GM13977 (cell line): ENCODE data around the gene TRIO.

Source experiments
- DNase-seq: peaks from one replicate; pipeline ENCODE4 v3.0.0; 2012; ENCODE audit warnings: low spot score
- in situ Hi-C: fragments of 300-500 bp; cut with MboI; formaldehyde crosslinking; loops from one replicate; pipeline ENCODE4 v1.12.0; 2022; ENCODE audit warnings: low sequenced_read_pairs, low pct_unique_long_range_greater_than_20kb, mixed read lengths, inconsistent platforms; ENCODE audit not compliant: unreplicated experiment
- TF ChIP-seq, protein P1 (sequence below): IDR thresholded peaks from 2 replicates; pipeline ENCODE4 v1.5.1; 2012; ENCODE audit warnings: mild to moderate bottlenecking, control low read depth; ENCODE audit not compliant: insufficient read depth; ENCODE audit errors: extremely low read depth, missing control alignments

Gene TRIO

DNA sequence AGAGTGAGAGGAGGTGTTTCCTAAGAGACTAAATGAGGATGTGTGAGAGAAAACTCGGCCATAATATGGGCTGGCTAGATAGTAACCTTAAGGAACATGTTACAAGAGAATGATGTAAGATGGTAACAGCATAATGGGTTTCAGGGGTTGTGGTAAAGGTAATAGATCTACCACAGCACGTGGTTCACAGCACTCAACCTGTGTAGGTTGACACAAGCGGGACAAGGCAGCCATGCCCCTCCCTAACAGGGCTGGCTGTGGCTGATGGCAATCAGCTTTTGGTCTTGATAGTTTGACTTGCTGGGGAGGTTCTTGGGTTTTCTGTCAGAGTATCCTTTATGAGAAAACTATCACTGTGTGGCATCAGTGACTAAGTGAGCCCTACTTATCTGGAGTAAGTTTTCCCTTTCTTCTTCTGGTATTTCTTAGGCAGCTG is 138.6 kb downstream of the TRIO start:
- TF ChIP-seq, protein P1, sequence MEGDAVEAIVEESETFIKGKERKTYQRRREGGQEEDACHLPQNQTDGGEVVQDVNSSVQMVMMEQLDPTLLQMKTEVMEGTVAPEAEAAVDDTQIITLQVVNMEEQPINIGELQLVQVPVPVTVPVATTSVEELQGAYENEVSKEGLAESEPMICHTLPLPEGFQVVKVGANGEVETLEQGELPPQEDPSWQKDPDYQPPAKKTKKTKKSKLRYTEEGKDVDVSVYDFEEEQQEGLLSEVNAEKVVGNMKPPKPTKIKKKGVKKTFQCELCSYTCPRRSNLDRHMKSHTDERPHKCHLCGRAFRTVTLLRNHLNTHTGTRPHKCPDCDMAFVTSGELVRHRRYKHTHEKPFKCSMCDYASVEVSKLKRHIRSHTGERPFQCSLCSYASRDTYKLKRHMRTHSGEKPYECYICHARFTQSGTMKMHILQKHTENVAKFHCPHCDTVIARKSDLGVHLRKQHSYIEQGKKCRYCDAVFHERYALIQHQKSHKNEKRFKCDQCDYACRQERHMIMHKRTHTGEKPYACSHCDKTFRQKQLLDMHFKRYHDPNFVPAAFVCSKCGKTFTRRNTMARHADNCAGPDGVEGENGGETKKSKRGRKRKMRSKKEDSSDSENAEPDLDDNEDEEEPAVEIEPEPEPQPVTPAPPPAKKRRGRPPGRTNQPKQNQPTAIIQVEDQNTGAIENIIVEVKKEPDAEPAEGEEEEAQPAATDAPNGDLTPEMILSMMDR = no peak
- in situ Hi-C loops = no loop called here
- DNase-seq = peak; percentile 45

DNA sequence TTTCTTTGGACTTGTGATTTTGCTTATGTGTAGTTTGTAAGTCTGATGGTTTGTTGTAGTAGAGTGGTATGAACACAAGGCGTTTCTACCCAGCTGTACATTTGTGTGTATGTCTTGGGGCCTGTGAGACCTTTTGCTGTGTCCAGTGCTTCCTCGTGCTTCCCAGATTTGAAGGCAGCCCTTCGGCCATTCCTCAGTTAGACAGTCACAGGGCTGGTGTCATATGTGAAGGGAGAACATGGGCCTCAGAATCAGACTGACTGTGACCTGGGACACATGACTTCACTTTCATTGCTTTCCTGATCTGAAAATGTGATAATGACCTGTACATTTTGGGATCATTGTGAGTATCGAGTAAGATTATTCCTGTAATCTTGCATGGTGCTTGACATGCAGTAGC is 140.0 kb downstream of the TRIO start:
- DNase-seq = no peak
- in situ Hi-C loops = no loop called here
- TF ChIP-seq, protein P1 = no peak

DNA sequence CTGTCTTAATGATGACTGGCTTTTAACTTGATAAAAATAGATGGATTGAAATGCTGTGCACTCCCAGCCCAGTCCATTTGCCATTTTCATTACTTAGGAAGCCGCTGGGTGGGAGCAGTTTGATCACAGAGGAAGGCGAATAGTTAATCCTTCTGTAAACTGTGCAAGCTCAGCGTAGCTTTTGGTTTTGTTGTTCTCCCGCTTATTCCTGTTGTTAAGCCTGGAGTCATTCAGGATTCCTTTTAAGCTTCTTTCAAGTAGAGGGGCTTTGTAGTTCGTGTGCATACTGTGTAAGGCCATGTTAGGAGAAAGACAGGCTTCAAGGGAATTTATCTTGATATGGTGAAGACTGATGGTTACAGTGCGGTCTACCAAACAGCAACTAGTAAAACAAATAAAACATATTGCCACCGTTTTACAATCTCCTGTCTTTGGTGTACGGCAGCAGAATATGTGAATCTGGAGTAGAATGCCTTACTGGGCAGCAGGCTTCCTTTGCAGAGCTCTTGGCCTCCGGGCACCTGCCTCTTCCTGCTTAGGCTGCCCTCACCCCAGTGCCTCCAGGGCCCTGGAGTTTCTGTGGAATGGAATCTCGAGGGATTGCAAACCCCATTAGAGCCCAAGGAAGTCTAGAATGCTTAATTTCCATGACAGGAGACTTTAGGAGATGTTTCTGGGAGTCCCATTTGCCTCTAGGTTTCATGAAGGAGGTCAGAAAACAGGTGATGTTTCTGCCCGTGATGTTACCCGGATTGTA is 141.4 kb downstream of the TRIO start:
- DNase-seq = no peak
- TF ChIP-seq, protein P1 = no peak
- in situ Hi-C loops = no loop called here

DNA sequence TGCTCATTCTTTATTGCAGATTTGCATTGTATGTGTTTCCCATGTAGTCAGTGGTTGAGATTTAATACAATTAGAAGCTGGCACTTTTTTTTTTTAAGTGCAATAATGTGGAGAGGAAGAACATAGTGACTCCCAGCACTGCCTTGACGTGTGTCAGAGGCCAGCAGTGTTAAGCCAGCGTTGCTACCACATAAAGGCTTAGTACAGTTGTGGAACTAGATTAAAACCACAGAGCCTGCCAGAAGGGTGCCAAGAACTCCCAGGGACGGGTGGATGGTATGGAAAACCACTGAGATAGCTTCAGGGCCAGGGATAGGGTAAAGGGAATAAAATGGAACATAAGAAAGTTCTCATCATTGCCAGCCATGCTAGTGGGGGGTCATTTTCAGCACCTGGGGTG is 142.9 kb downstream of the TRIO start:
- TF ChIP-seq, protein P1 = no peak
- no peak for DNase-seq
- in situ Hi-C loops = no loop called here

DNA sequence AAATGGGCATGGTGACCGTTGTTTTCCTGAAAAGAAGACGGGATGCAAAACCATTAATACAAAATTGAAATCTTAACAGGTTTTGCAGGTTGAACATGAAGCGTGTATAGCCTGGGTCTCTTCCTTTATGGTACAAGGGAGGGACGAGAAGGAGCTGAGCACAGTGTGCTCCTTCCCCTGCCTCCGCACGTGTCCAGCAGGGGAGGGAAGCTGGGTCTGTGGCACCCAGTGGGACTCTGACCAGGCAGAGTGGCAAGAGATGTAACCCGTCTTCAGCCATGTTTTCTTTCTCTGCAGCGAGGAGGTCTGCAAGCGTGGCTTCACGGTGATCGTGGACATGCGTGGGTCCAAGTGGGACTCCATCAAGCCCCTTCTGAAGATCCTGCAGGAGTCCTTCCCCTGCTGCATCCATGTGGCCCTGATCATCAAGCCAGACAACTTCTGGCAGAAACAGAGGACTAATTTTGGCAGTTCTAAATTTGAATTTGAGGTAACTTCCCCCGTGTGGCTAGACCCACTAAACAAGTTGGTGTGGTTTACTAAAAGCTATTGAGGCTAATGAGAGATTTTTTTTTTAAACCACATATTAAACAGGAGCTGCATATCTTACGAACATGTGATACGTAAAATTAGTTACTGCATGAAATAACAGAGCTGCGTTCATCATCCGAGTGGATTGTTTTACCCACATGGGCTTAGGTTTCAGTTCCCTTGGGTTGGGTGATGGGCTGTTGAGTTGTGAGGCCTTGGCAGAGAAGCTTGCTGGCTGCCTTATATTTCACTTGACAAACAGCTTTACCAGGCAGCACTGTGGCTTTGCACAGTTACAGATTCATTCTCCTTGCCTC is 143.7 kb downstream of the TRIO start:
- DNase-seq = peak; percentile 33
- in situ Hi-C loops = no loop called here
- TF ChIP-seq, protein P1 = no peak

DNA sequence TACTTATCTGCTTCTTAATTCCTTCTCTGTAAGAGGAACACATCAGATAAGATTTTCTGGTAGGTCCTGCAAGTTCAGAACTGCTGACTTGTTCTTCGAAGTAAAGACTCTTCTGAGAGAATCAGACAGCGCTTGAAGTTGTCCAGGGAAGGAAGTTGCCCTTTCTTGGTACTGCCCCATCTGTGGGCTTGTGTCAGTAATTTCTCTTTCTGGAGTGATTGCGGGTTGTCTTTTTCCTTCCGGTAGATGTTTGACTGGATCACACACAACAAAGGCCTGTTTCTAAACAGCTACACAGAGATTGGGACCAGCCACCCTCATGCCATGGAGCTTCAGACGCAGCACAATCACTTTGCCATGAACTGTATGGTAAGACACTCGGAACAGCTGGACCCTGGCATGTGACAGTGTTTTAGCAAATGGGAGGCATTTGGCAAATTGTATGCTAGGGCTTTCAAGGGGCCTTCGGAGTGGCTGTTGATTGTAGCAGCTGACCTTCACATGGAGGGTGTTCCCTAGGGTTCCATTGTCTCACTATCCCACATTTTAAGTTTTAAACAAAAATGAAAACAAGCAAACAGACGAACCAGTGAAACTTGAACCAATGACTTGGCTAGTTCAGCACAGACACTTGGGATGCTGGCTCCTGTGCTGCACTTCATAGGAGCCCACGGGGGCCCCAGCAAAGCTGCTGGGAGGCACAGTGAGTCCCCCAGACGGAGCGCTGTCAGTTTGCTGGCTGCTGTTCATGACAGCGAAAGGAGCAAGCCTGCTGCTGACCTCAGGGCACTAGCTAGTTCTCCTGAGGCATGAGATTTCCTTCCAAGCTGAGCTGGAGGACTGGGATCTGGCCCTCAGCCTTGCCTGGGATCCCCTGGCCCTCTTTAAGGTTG is 149.9 kb downstream of the TRIO start:
- in situ Hi-C loops = no loop called here
- no peak for DNase-seq
- TF ChIP-seq, protein P1 = no peak
